ENCODE data around the gene VWC2L.

VWC2L gene

DNA sequence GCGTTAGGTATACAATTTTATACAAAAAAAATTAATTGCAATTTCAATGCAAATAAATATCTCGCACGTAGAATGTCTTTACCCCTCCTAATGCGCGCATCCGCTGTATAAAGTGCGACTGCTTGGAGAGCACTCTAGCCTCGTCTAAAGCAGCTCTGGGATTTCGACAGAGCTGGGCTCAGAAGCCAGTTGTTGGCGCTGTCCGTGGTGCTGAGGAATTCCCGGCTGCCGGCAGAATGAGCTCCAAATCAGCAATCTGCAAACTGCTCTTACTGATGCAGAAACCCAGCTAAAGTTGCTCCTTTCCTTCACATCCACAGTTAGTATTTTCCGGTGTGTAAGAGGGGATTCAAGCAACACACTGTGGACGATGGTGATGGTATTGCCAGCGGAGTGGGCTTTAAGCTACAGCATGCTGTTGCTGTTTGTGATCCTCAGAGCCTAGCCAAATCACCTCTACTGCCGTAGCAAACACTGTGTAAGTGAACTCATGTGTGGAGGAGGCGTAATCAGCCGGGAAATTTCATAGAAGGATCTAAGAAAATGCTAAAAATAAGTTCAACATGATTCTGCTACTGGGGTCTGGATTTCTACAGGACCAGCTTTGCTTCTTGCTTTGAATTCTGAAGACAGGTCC, at the start of gene VWC2L:
Gene VWC2L (plus strand): TSS at position 137 of the 637 bp plus-strand sequence. CDS start 3,140 bp downstream, outside the sequence.
- TF ChIP-seq, protein P1, sequence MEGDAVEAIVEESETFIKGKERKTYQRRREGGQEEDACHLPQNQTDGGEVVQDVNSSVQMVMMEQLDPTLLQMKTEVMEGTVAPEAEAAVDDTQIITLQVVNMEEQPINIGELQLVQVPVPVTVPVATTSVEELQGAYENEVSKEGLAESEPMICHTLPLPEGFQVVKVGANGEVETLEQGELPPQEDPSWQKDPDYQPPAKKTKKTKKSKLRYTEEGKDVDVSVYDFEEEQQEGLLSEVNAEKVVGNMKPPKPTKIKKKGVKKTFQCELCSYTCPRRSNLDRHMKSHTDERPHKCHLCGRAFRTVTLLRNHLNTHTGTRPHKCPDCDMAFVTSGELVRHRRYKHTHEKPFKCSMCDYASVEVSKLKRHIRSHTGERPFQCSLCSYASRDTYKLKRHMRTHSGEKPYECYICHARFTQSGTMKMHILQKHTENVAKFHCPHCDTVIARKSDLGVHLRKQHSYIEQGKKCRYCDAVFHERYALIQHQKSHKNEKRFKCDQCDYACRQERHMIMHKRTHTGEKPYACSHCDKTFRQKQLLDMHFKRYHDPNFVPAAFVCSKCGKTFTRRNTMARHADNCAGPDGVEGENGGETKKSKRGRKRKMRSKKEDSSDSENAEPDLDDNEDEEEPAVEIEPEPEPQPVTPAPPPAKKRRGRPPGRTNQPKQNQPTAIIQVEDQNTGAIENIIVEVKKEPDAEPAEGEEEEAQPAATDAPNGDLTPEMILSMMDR (conservative IDR thresholded peaks at IDR 0.05) = no peak; the same call in 1 of the 2 replicates
- H3K27ac ChIP-seq = peak within 1 kb of the TSS; percentile 31; the same call in 1 of the 2 replicates

GRCh38 chr2:214361116-214361515, 49.7 kb upstream of the VWC2L start:
- H3K27ac ChIP-seq = no peak overlapping the region
- TF ChIP-seq, protein P1 (conservative IDR thresholded peaks at IDR 0.05) = no peak

DNA sequence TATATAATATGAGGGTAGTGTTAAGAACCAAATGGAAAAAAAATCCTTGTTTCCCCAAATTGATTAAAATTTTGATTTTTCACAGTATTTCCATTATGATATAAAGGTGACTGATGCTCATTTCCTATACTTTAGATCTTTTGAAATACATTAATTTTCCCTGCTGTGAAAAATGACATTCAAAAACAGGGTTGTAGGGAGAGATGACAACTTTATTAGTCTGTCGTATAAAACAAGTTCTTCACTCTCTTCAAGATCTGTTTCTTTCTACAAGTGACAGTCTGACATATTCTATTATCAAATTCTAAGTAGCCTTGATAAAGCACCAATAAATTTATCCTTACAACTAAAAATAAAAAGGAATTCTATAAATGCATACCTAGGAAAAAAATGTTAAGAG, 45.3 kb upstream of the VWC2L start:
- no peak overlapping the region for H3K27ac ChIP-seq
- TF ChIP-seq, protein P1 (conservative IDR thresholded peaks at IDR 0.05) = no peak

- TF ChIP-seq, protein P1 (conservative IDR thresholded peaks at IDR 0.05) = no peak
- no peak overlapping the region for H3K27ac ChIP-seq
These were observed 43.7 kb upstream of the VWC2L start for GRCh38 chr2:214367171-214367570.

DNA sequence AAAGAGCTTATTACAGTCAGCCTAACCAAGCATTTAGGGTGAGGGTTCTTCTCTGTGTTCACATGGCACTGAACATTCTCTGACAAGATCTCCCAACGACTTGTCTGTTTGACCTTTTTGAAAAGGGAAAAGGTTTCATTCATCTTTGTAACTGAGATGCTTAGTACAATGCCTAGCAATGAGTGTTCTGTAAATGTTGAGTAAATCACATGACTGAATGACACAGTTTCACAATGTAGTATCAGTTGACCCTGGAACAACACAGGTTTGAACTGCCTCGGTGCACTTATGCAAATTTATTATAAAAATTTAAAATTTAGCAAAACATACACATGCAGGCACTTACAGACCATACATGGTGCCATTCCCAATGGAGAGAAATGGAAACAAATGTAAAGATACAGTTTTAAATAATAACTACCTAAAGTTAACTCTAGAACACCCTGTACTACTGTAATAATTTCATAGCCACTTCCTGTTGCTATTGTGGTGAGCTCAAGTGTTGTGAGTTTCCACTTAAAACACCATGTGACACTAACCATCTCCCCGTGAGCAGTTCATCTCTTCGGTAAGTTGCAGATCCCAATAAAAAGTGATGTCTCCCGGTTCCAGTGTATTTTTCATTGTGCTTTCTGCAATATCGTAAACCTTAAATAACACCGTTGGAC, 34.1 kb upstream of the VWC2L start:
- H3K27ac ChIP-seq = peak overlapping the region; percentile 77
- TF ChIP-seq, protein P1 (conservative IDR thresholded peaks at IDR 0.05) = no peak

- peak overlapping the region; percentile 77 for H3K27ac ChIP-seq
- TF ChIP-seq, protein P1 (conservative IDR thresholded peaks at IDR 0.05) = no peak
These were observed 33.6 kb upstream of the VWC2L start for GRCh38 chr2:214377286-214377624.

GRCh38 chr2:214378455-214379103, 32.3 kb upstream of the VWC2L start:
- TF ChIP-seq, protein P1 (conservative IDR thresholded peaks at IDR 0.05) = peak; percentile 1; the same call in 1 of the 2 replicates
- H3K27ac ChIP-seq = peak overlapping the region; percentile 77

Data from VCaP (cell line).